Measurements from ENCODE around the gene MYL12A. TPM values are rescaled to one million over a fixed set of nuclear protein-coding genes. Genes with fewer than 3 reads are reported as not detected.

Gene MYL12A
- total RNA-seq, 4 donors from 2014 or later: 526 to 2,307 (median 1,474) TPM

GRCh38 chr18:3260995-3261372 lies 13.4 kb downstream of the MYL12A start:
- Histone ChIP-seq H3K4me3 (peak overlapping the region; percentile 73 to 98 (median 82)), H3K27me3 (no peaks in the 10 kb centered on the region), H3K27ac (peak overlapping the region; percentile 99), H3K4me1 (peaks cover 69 to 83% of the 10 kb centered on the region in 2 donors), H3K36me3 (peaks cover 0 to 27% of the 10 kb centered on the region in 2 donors), H3K9me3 (no peaks in the 10 kb centered on the region)
- DNase-seq (no peak), ATAC-seq (peak in 1 of 2 donors; percentile 5)
- in situ Hi-C loops (cut with MboI; ENCODE audit: low sequenced_read_pairs in 4 of 4) (loop anchor here in 1 of 4 donors (25.0 kb wide), 1 partner anchor 699 kb away; the partner anchor contains the start of genes METTL4 and NDC80), intact Hi-C loops (cut with DNase I; ENCODE audit: low total_unique reads) (loop anchor here (5.0 kb wide), 2 partner anchors 249 to 336 kb away; partner anchors contain the start of gene LPIN2)
- TF ChIP-seq POLR2A (IDR thresholded peaks at IDR 0.05) (no peak), CTCF (IDR thresholded peaks at IDR 0.05 in 4 of 5, conservative IDR thresholded peaks at IDR 0.05 in 1 of 5) (peak in 1 of 5 experiments; percentile 11)

GRCh38 chr18:3261373-3262233 lies 14.0 kb downstream of the MYL12A start, which contains the start of gene MYL12B:
MYL12B (plus strand) TSS chr18:3262133; CDS start chr18:3272899, 10,766 bp downstream.
- peaks cover 69 to 83% of the 10 kb centered on the region in 2 donors for H3K4me1 ChIP-seq
- H3K27ac ChIP-seq: peak within 1 kb of the TSS; percentile 99
- in situ Hi-C loops (cut with MboI; ENCODE audit: low sequenced_read_pairs in 4 of 4): loop anchor here in 1 of 4 donors (25.0 kb wide), 1 partner anchor 699 kb away; the partner anchor contains the start of genes METTL4 and NDC80
- peak; percentile 61 to 73 for DNase-seq
- peak within 1 kb of the TSS; percentile 73 to 98 (median 82) for H3K4me3 ChIP-seq
- H3K36me3 ChIP-seq: peaks cover 0 to 21% of the 10 kb centered on the region in 2 donors
- no peaks in the 10 kb centered on the region for H3K27me3 ChIP-seq
- TF ChIP-seq CTCF (IDR thresholded peaks at IDR 0.05 in 4 of 5, conservative IDR thresholded peaks at IDR 0.05 in 1 of 5) (peak in 4 of 5 experiments; percentile 12 to 36 (median 24)), POLR2A (IDR thresholded peaks at IDR 0.05) (peak; percentile 68 to 76)
- intact Hi-C loops (cut with DNase I; ENCODE audit: low total_unique reads): loop anchor here (2.0 to 5.0 kb wide), 3 partner anchors 187 to 336 kb away; partner anchors contain the start of gene LPIN2
- no peaks in the 10 kb centered on the region for H3K9me3 ChIP-seq
- ATAC-seq: peak; percentile 79 to 89

- TF ChIP-seq POLR2A (IDR thresholded peaks at IDR 0.05) (no peak), CTCF (IDR thresholded peaks at IDR 0.05 in 4 of 5, conservative IDR thresholded peaks at IDR 0.05 in 1 of 5) (no peak)
- Histone ChIP-seq H3K36me3 (peaks cover 0 to 12% of the 10 kb centered on the region in 2 donors), H3K9me3 (no peaks in the 10 kb centered on the region), H3K27ac (peak overlapping the region; percentile 99), H3K27me3 (no peaks in the 10 kb centered on the region), H3K4me1 (peaks cover 68 to 82% of the 10 kb centered on the region in 2 donors), H3K4me3 (peak overlapping the region; percentile 73 to 98 (median 82))
- intact Hi-C loops (cut with DNase I; ENCODE audit: low total_unique reads): loop anchor here (2.0 to 5.0 kb wide), 3 partner anchors 186 to 335 kb away; partner anchors contain the start of gene LPIN2
- in situ Hi-C loops (cut with MboI; ENCODE audit: low sequenced_read_pairs in 4 of 4): loop anchor here in 1 of 4 donors (25.0 kb wide), 1 partner anchor 700 kb away; the partner anchor contains the start of genes METTL4 and NDC80
- DNase-seq (no peak), ATAC-seq (peak; percentile 24 to 35)
Observed at GRCh38 chr18:3262234-3263131, 14.9 kb downstream of the MYL12A start.

- Histone ChIP-seq H3K27ac (peak overlapping the region; percentile 99), H3K36me3 (peaks cover 0 to 4% of the 10 kb centered on the region in 2 donors), H3K4me1 (peaks cover 68 to 81% of the 10 kb centered on the region in 2 donors), H3K9me3 (no peaks in the 10 kb centered on the region), H3K27me3 (no peaks in the 10 kb centered on the region), H3K4me3 (peak overlapping the region; percentile 73 to 98 (median 82))
- TF ChIP-seq CTCF (IDR thresholded peaks at IDR 0.05 in 4 of 5, conservative IDR thresholded peaks at IDR 0.05 in 1 of 5) (no peak), POLR2A (IDR thresholded peaks at IDR 0.05) (no peak)
- DNase-seq (no peak), ATAC-seq (no peak)
- in situ Hi-C loops (cut with MboI; ENCODE audit: low sequenced_read_pairs in 4 of 4) (loop anchor here in 1 of 4 donors (25.0 kb wide), 1 partner anchor 701 kb away; the partner anchor contains the start of genes METTL4 and NDC80), intact Hi-C loops (cut with DNase I; ENCODE audit: low total_unique reads) (loop anchor here (2.0 to 5.0 kb wide), 3 partner anchors 186 to 334 kb away; partner anchors contain the start of gene LPIN2)
Observed at GRCh38 chr18:3263132-3263700, 15.6 kb downstream of the MYL12A start.
